HG02885 (cell line): ENCODE data around the gene AAGAB.

Experiments used
- ATAC-seq: cut with Tn5 transposase; IDR thresholded peaks from one replicate; pipeline ENCODE4 v1.9.1; 2021; ENCODE audit warnings: mild to moderate bottlenecking; ENCODE audit not compliant: unreplicated experiment, poor library complexity

Gene AAGAB

DNA sequence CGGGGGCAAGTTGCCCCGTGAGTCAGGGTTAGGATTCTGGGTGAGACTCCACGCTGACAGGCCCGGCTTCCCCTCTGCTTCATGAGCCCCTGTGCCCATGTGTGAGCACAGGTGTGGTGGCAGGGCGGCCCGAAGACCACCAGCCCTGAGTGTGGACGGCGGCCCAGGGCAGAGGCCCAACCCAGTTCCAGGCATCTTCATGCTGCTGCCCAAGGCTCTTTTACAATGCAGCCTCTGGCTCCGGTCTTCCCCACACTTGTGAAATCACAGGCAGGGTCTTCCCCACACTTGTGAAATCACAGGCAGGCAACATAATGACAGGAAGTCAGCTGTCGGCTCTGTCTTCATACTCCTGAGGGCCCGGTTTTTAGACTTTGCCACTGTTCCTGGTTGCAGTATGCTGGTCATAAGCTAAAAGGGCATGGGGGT is 78.8 kb downstream of the AAGAB start:
- ATAC-seq, result no peak

DNA sequence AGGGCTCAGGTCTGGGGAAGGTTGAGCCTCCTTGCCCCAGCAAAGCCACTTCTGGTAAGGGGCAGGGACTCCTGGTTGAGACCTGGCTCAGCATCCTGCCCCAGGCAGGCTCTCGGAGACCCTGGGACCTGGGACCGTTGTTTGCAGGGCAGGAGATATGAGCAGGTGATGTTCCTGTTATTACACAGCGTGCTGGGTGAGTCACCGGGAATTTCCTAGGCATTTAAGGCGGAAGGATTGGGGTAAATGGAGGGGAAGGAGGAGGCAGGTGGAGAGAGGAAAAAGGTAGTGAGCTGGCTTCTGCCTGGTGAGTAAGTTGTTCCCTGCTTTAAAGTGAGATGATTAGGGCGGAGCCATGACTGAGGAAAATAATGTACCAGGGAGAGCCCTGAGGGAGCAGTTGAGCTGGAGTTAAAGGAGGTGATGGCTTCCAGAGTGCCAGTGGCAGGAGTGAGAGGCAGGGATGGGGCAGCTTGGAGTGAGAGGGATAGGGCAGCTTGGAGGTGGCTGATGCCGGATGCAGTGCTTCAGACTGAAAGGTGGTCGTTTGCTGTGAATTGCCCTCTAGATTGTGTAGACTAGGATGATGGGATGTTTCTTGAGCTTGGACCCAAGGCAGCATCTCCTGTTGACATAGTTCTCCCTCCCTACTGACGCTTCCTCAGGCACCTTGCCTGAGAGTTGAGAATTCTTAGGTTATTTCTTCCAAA is 79.4 kb downstream of the AAGAB start:
- no peak for ATAC-seq

DNA sequence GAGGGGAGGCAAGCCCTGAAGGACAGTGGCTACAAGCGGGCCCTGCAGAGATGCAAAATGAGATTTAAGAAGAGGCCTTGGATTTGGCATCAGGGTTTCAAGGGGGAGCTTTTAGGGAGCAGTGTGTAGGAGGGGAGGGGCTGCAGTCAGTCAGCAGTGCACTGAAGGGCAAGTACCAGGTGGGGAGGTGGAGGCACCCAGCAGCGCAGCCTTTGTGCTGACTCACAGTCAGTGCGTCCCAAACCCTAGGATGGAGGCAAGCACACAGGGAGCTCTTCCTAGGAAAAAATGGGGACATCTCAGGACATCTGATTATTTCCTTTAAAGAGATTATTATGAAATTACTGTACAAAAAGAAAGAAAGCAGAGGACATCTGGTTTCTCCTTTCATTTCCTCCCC is 80.0 kb downstream of the AAGAB start:
- no peak for ATAC-seq

DNA sequence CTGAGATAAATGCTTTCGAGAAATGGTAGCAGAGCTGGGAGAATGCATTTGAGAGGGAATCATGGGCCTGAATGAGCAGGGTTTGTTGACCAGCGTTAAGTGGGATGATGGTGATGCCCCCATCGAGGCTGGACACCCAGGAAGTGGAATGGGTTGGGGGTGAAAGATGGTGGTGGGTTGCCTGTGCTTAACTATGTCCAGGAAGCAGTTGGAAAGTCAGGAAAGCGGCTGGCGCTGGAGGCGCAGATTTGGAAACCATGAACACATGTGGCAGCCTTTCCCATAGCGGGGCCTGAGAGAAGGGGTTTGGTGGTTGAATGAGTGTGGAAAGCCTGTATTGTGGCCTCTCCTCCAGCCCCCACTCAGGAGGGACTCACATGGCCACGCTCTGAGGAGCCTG is 80.7 kb downstream of the AAGAB start:
- ATAC-seq, result no peak

DNA sequence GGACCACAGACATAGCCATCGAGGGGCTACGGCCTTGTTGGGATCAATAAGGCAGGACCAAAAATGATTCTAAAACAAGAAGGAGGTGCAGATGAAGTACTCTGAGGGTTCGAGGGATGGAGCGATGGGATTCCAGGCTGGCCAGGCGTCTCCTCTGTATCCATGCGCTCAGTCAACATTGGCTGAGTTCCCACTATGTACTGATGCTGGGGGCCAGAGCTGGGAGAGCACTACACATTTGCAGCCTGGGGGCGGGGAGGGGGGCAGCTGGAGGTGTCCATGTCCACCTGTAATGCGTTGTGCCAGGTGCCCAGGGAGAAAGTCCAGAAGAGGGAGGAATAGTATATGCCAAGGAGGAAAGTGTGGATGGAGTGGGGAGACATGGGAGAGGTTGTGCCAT is 81.5 kb downstream of the AAGAB start:
- ATAC-seq, result no peak

DNA sequence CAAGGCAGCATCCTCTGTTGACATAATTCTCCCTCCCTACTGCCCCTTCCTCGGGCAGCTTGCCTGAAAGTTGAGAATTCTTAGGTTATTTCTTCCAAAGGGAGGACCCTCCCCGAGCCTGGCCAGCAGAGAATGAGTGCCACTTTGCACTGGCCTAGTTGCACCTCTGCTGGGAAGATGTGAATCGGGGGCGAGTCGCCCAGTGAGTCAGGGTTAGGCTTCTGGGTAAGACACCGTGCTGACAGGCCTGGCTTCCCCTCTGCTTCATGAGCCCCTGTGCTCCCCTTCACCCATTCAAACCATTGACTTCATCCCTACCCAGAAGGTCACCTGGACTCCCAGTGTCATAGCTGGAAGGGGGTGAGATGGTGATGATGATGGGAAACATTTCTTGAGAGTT is 82.3 kb downstream of the AAGAB start:
- ATAC-seq, result no peak

DNA sequence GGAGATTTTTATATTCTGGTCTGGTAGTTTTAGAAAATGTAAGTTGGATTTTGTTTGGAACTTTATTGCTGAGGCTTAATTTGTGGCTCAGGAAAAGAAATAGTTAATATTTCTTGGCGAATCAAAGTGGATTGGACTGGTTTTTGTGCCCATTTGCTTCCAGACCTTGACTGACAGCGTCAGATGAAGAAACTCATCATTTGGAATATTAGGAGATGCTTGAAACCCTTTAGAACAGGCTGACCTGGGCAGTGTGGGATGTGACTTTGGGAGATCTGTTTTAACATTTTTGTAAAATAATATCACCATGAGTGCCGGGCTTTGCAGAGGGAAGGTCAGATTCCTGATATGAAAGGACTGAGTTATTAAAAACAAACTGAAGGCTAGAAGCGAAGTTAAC is 83.0 kb downstream of the AAGAB start:
- no peak for ATAC-seq

DNA sequence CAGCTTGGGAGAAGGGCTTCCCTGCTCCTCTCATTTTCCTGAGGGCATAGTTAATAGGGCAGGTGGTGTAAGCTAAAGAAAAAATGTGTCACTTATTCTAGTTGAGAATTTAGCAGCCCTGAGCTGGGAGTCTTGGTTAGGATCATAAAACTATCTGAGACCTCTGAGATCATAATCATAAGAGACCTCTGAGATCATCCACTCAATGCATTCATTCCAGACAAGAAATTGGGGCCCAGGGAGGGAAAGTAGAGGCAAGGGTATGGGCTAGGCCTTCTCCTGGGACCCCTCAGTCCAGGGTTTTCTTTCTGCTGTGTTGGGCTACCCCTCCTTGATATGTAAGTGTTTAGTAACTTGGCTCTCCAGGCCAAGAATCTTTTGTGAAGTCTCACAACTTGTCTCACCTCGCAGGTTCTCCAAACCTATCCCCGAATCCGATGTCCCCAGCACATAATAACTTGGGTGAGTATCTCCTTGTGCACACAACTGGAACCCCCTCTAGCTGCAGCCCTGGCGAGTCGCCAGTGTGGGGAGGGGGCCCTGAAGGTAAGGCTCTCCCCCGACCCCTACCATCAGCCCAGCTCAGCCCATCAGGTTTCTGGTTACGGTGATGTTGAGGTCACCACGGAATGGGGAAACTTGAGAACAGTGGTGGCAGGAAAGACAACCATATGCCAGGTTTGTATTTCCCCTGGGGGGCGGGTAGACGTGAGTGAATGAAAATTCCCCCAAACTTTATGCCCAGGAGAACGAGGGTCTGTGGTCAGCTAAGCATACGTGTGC is 84.1 kb downstream of the AAGAB start:
- ATAC-seq, result no peak

DNA sequence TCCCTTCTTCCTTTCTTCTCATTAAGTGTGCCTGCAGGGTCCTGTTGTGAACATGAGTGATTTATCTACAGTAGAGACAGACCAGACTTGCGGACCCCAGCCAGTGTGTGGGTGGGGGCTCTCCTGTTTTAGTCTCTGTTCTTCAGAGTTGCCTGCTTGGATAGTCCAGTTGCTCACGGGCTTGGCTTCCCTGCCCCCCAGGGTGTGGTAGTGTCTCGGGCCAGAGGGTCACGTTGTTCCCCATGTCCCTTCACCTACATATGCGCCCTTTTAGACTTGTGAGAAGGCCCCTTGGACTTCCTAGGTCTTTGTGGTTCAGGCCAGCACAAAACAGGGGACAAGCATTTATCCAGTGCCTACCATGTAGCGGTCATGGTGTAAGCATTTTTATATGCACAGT is 85.8 kb downstream of the AAGAB start:
- no peak for ATAC-seq

DNA sequence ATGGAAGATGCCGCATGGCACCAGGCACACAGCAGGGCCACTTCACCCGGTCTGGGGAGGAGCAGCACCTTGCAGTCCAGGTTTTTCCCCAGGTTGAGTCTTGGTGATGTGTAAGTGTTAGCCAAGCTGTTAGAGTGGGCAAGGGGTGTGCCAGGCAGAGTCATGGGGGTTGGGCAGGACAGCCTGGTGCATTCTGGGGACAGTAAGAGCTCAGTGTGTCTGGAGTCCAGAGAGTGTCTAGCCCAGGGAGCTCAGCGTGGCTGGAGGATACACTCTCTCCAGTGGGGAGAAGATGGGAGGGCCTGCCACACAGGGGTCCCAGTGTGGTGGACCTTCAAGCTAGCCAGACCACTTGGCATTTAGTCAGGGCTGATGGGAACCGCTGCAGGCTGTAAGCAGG is 87.4 kb downstream of the AAGAB start:
- no peak for ATAC-seq

DNA sequence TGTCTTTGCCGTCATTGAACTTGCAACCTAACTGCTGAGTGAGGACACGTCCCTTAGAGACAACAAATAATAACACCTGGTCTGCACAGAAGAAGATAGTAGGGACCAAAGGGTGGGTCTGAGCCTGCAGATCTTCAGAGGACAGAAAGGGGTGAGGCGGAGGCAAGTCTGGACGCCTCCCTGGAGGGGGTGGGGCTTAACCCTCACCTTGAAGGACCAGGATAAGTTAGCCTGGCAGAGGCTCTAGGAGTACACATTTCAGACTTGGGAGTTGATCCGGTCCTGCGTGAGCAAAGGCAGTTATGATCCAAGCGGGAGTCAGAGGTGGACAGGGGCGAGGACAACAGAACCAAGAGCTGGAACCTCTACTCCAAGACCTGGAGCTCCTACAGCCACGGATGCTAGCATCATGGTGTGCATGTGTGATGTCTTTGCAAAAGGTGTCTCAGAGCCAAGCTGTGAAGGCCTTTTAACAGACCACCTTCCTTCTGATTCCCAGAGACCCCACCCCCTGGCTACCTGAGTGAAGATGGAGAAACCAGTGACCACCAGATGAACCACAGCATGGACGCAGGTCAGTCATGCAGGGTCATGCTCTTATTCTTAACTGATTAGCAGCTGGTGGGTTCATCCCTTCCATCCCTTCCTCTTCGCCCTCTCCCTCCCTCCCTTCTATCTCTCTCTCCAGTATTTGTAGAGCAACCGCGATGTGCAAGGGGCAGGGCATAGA is 88.0 kb downstream of the AAGAB start:
- no peak for ATAC-seq

DNA sequence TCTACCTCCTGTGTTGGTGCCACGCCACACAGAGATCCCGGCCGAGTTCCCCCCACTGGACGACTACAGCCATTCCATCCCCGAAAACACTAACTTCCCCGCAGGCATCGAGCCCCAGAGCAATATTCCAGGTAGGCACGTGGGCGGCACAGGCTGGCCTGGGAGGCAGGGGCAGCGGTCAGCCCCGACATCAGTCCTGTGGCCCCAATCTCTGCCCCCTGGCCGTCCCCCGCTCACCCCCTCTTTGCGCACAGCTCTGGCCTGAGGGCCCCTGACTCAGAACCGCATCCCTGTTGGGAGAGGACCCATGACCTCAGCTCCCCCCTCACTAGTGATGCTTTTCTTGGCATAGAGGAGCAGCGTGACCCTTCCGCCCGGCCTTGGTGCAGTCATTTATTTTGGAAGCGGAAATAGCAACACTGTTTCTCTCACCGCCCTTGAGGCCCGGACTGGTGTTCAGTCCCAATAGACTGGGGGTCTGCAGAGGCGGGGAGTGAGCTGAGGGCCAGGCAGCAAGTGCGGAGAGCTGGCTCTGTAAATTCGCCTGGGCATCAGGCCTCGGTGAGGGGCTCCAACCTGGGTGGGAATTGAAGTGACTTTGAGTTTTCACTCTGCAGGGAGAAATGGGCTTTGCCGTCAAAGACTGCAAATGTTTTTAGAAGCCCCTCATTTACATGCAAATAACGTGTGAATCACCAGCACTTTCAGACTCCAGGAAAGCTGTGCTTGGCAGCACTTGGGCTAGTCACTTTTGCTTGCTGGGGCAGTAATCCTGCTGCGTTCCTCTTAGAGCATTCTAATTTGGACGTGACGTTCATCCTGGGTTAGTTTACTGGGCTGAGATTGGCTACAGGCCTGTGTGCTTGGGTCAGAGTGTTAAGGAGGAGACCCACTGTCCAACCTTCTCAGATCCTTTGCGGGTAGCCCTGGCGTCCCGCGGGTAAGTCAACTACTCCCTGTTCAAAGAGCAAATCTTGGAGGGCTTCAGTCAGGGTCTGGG is 88.9 kb downstream of the AAGAB start:
- no peak for ATAC-seq

DNA sequence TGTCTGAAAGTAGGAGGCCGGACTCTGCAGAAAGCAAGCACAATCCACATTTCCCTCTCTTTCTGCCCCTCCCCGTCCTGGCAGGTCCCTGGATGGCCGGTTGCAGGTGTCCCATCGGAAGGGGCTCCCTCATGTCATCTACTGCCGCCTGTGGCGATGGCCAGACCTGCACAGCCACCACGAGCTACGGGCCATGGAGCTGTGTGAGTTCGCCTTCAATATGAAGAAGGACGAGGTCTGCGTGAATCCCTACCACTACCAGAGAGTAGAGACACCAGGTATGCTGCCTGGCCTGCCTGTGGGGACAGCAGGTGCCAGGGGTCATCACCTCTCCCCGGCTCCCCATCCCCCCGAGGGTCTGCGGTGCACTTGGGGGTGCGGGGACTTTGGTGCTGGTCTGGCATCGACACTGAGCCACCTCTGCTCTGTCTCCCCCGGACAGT is 89.6 kb downstream of the AAGAB start:
- no peak for ATAC-seq

DNA sequence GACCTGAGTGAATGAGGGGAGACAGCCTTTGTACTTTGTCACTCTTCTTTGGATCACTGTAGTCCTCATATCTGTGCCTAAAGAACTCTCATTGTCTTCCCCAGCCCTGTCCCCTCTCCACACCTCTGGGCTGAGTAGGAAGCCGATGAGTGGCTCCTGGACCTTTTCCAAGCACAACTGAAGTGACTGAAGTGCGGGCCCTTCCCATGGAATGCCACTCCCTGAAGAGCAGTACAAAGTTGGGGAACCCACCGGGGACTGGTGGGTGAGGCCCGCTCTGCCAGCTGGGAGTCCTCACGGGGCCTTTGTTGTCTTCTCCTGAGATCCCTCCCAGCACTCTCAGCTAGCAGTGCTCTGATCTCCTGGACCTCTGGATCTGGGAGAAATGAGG is 90.1 kb downstream of the AAGAB start:
- no peak for ATAC-seq

DNA sequence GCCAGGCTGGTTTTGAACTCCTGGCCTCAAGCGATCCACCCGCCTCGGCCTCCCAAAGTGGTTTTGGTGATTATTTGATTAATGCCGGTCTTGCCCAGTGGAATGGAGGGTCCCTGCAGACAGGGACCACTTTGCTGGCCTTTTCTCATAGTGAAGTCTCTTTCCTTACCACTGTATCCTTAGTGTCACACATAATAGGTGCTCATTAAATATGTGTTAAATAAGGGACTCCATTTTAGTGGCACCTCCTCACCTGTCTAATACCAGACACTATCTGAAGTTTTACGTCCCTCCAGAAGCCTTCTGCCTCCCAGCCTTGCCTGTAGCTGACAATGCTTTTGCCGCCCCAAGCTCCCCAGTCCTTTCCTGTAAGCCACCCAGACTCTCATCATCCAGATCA is 91.3 kb downstream of the AAGAB start:
- ATAC-seq, result no peak

DNA sequence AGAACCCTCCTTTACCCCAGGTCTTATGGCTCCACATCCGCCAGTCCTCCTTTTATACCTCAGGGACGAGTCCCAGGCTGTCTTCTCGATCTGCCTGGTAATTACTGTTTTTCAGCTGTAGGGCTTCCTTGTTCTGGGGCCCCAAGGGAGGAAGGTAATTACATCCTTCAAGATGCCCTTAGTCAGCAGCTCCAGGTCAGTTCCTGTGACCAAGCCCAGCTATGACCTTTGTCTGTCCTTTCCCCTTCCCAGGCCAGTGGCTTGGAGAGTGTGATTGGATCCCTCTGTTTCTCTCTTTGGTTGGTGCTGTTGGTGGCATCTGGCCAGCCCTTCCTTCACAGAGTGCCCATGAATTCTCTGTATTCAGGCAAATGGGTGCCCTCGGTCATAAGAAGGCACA is 92.6 kb downstream of the AAGAB start:
- ATAC-seq, result no peak

DNA sequence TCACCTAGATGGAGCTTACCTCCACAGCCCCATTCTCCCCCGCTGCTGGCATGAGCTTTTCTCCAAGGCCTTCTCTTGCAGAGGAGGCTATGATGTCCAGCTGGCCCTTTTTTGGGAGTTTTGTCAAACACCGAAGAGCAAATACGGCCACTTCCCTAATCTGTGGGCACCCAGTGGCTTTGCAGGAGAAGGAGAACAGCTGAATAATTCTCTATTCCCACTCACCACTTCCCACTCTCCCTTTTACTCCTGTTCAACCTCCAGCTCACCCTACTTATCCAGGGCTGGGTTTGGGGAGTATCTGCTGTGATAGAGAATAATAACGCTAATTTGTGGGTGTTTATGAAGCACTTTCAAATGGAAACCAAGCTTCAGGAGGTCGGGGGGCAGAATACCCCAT is 93.0 kb downstream of the AAGAB start:
- no peak for ATAC-seq

DNA sequence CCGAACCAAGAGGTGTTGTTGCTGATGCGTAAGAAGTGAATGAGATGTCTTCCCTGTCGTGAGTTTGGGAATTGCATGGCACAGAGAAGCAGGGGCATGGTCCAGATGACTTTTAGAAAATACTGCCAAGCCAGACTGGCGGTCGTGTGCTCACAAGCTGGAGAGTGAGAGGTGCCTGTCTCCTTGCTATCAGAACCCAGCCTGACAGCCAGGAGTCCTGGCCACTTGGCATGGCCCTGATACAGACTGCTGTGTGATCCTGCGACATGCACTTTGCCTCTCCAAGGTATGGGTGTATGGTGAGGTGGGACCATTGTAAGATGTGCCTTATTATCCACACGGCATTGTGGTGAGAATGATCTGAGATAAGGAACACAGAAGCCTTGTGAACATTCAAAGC is 96.1 kb downstream of the AAGAB start:
- no peak for ATAC-seq

DNA sequence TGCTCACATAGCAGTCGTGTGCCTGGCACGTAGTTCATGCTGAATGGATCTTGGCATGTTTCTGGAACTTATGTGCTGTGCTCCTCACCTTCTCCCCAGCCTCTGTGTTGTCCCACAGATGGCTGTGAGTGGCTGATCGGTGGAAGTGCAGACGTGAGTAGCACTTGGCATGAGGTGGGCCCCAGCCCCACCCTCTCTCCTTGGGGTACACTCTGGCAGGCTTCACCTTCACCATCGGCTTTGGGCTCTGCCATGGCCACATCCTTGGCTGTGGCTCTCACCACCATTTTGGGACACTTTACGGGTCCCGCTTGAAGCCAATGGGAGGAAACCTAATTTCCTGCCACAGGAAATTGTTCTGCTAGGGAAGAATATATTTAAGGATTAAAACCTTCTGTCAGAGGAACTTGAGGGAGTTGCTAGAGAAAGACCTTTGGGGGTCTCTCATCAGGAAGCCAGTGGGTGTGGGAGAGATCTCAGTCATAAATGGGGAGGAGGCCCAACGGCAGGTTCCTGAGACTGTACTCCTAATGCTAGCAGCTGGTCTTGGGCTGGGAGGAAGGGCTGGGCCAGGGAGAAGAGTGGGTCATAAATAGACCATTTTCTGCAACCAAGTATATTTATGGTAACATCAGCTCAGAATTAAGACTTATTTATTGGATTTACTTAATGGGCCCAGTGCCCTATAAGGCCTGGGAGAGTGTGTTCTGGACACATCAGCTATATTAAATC is 96.8 kb downstream of the AAGAB start:
- no peak for ATAC-seq
